ENCODE data around the gene ZNF705A. TPM values are rescaled to one million over a fixed set of nuclear protein-coding genes. Genes with fewer than 3 reads are reported as not detected.
"Not testable (repeated sequence)": the region's sequence is repeated elsewhere in the genome, so short reads cannot be mapped to it uniquely, and the experiment has no call there.

Gene ZNF705A
- total RNA-seq, 1 donor from 2014 or later, result not detected

DNA sequence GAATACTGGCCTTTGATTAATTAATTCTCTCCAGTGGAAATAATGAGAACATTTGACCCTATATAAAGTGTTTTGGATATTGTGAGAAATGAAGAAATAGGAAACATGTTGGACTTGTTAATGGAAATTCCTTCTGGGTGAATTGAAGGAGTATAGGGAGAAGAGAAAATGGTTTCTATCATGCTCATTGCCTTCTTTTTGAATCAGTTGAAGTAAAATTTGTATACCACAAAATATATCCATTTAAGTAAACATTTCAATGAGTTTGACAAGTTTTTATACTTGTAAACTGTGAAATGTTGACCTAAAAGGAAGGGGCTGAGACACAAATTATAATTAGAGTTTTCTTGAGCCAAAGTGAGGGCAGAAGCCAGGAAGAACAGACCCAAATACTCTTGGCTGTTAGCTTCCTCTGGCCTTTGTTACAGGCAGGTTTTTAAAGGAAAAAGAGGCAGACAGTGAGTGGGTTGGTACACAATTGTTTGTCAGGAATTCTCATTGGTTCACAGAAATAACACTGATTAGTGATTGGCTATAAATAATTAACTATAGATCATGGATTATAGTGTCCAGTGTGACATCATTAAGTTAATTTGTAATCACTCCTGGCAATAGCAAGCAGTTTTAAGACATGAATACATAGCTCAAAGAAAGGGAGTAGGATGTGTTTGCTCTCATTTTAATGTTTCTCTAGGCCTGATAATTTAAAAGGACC is 826 bp downstream of the ZNF705A start:
- TF ChIP-seq, protein P1, sequence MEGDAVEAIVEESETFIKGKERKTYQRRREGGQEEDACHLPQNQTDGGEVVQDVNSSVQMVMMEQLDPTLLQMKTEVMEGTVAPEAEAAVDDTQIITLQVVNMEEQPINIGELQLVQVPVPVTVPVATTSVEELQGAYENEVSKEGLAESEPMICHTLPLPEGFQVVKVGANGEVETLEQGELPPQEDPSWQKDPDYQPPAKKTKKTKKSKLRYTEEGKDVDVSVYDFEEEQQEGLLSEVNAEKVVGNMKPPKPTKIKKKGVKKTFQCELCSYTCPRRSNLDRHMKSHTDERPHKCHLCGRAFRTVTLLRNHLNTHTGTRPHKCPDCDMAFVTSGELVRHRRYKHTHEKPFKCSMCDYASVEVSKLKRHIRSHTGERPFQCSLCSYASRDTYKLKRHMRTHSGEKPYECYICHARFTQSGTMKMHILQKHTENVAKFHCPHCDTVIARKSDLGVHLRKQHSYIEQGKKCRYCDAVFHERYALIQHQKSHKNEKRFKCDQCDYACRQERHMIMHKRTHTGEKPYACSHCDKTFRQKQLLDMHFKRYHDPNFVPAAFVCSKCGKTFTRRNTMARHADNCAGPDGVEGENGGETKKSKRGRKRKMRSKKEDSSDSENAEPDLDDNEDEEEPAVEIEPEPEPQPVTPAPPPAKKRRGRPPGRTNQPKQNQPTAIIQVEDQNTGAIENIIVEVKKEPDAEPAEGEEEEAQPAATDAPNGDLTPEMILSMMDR (IDR thresholded peaks at IDR 0.05; ENCODE audit: insufficient read depth, low read length, poor library complexity, severe bottlenecking), result no peak
- Histone ChIP-seq H3K27me3 (ENCODE audit: control insufficient read depth, insufficient read depth, low read length) (no peaks in the 10 kb centered on the region), H3K36me3 (ENCODE audit: control insufficient read depth, insufficient read depth, low read length) (no peaks in the 10 kb centered on the region), H3K4me3 (ENCODE audit: low read depth, low read length) (no peak overlapping the region)
- DNase-seq (ENCODE audit: low read depth), result peak; percentile 58

DNA sequence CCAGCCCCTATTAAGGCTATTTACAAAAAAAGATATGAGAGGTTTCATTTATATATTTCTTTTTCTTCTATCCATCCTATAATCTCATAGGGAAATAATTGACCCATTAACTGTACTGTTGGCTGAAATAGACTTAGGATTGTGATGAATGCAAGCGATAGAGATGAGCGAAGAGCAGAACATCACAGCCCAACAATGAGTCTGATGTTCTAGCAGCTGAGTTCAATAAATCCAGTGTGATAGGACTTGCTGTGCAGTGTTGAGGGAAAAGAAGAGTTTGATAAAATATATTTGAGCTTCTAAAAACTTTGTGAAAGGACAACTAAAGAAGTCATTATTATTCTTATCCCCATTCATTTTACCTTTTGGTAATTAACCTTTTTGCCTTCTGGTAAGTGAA is 16.1 kb downstream of the ZNF705A start:
- not testable (repeated sequence) for H3K36me3 ChIP-seq (ENCODE audit: control insufficient read depth, insufficient read depth, low read length); H3K27me3 ChIP-seq (ENCODE audit: control insufficient read depth, insufficient read depth, low read length); DNase-seq (ENCODE audit: low read depth); H3K4me3 ChIP-seq (ENCODE audit: low read depth, low read length)

DNA sequence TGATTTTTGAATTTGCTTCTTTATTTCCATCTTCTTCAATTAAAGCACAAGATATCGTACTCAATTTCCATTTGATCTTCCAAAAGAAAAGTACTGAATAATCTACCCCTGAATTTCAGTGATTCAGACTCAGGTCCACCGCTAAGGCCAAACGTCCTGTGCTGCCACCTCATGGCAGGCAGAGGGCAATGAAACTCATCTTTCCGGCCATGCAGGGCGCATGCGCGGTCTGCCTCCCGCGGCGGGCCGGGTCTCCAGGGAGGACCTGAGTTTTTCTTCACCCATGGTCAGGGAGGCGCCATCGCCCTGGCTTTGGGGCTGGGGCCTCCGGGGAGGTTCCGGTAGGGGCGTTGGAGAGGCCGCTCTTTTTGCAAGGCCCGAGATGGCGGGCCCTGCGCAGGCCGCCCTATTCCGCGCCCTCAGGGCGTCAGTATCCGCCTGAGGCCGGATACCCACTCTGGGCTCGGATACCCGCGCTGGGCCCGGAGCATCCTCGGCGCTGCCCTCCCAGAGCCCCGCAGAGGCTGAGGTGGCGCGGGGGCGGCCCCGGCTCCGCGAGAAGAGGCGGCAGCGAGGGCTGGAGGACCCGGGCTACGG is 23.3 kb downstream of the ZNF705A start:
- peak overlapping the region; percentile 56 for H3K4me3 ChIP-seq (ENCODE audit: low read depth, low read length)
- H3K27me3 ChIP-seq (ENCODE audit: control insufficient read depth, insufficient read depth, low read length); DNase-seq (ENCODE audit: low read depth); H3K36me3 ChIP-seq (ENCODE audit: control insufficient read depth, insufficient read depth, low read length): not testable (repeated sequence)
- TF ChIP-seq, protein P1 (IDR thresholded peaks at IDR 0.05; ENCODE audit: insufficient read depth, low read length, poor library complexity, severe bottlenecking), result peak; percentile 54

DNA sequence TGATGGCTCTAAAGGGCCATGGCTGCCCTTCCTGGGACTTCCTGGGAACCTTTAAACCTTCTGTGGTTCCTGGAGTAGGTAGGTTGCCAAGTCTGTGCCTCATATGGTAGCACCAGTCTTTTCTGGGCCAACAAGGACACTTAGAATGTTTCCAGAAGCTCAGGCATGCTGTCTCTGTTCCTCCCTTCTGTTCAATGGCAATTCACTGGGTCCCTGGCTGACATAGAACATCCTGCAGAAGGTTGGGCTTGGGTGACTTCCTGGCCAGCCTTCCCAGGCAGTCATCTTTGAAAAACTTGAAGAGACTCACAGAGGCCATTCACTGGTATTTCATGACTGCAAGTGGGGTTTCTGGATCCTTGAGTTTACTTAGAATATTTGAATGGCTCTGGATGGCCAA is 24.5 kb downstream of the ZNF705A start:
- not testable (repeated sequence) for DNase-seq (ENCODE audit: low read depth); H3K4me3 ChIP-seq (ENCODE audit: low read depth, low read length); H3K36me3 ChIP-seq (ENCODE audit: control insufficient read depth, insufficient read depth, low read length); H3K27me3 ChIP-seq (ENCODE audit: control insufficient read depth, insufficient read depth, low read length)

DNA sequence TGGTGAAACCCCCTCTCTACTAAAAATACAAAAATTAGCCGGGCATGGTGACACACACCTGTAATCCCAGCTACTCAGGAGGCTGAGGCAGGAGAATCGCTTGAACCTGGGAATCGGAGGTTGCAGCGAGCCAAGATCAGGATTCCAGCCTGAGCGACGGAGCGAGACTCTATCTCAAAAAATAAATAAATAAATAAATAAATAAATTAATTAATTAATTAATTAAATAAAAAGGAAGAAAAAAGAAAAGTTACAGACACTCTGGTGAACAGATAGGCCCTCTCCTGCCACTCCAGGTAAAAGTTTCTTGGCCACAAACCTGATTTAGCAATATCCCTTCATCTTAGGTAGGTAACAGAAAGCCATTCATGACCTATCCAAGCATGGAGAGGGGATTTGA is 26.1 kb downstream of the ZNF705A start:
- not testable (repeated sequence) for H3K4me3 ChIP-seq (ENCODE audit: low read depth, low read length); H3K36me3 ChIP-seq (ENCODE audit: control insufficient read depth, insufficient read depth, low read length); H3K27me3 ChIP-seq (ENCODE audit: control insufficient read depth, insufficient read depth, low read length); DNase-seq (ENCODE audit: low read depth)

DNA sequence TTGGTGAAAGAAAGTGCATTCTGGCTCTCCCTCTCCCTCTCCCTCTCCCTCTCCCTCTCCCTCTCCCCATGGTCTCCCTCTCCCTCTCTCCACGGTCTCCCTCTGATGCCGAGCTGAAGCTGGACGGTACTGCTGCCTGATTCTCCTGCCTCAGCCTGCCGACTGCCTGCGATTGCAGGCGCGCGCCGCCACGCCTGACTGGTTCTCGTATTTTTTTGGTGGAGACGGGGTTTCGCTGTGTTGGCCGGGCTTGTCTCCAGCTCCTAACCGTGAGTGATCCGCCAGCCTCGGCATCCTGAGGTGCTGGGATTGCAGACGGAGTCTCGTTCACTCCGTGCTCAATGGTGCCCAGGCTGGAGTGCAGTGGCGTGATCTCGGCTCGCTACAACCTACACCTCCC is 26.5 kb downstream of the ZNF705A start:
- DNase-seq (ENCODE audit: low read depth); H3K27me3 ChIP-seq (ENCODE audit: control insufficient read depth, insufficient read depth, low read length); H3K36me3 ChIP-seq (ENCODE audit: control insufficient read depth, insufficient read depth, low read length); H3K4me3 ChIP-seq (ENCODE audit: low read depth, low read length): not testable (repeated sequence)

DNA sequence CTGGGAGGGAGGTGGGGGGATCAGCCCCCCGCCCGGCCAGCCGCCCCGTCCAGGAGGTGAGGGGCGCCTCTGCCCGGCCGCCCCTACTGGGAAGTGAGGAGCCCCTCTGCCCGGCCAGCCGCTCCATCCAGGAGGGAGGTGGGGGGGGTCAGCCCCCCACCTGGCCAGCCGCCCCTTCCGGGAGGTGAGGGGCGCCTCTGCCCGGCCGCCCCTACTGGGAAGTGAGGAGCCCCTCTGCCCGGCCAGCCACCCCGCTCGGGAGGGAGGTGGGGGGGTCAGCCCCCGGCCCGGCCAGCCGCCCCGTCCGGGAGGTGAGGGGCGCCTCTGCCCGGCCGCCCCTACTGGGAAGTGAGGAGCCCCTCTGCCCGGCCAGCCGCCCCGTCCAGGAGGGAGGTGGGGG is 27.4 kb downstream of the ZNF705A start:
- not testable (repeated sequence) for DNase-seq (ENCODE audit: low read depth)

DNA sequence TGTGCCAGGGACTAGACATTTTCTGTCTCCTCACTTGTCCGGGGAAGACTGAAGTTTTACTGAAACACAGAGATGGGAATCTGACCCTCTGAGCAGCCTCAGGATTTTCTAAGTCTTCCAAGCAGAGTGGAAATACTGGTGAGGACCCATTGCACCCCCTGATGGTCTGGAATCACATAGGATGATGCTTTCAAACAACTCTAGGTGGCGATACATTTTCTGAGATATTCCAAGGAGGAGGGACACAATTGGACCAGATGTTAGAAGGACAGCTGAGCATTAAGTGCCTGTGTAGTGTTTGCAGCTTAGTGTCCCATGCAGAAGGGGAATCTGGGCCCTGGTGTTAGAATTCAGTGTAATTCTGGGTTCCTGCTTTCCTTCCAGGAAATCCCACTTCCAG is 31.3 kb downstream of the ZNF705A start:
- not testable (repeated sequence) for H3K36me3 ChIP-seq (ENCODE audit: control insufficient read depth, insufficient read depth, low read length); DNase-seq (ENCODE audit: low read depth); H3K4me3 ChIP-seq (ENCODE audit: low read depth, low read length); H3K27me3 ChIP-seq (ENCODE audit: control insufficient read depth, insufficient read depth, low read length)

More for the DNA sequence above, 27.4 kb downstream of the ZNF705A start:
- not testable (repeated sequence) for H3K4me3 ChIP-seq (ENCODE audit: low read depth, low read length); H3K36me3 ChIP-seq (ENCODE audit: control insufficient read depth, insufficient read depth, low read length); H3K27me3 ChIP-seq (ENCODE audit: control insufficient read depth, insufficient read depth, low read length)

DNA sequence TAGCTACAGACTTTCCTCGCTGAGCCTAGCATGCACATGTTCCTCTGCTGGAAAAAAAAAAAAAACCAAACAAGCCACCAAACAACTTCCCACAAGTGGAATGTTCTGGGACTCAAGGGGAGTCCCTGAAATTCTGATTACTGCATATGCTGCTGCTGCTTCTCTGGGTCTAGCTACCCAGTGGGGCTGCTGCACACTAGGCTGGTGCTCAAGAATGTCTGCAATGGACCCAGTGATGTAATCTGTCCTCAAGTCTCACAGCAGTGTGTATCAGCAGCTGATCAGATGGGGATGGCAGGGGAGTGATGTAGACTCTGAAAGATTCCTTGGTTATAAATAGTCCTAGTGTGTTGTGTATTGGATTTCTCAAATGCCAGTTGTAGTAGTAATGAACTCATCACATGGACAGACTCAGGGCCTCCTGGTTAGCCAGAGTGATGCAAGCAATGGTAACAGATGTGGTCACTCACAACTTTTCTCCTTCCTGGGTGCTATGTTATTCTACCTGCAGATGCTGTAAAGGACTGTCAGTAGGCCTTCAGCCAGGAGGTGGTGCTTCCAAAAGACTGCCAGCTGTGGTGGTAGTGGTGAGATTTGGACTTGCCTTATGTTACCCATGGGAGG is 41.0 kb downstream of the ZNF705A start:
- not testable (repeated sequence) for H3K36me3 ChIP-seq (ENCODE audit: control insufficient read depth, insufficient read depth, low read length); H3K27me3 ChIP-seq (ENCODE audit: control insufficient read depth, insufficient read depth, low read length); H3K4me3 ChIP-seq (ENCODE audit: low read depth, low read length)
- DNase-seq (ENCODE audit: low read depth), result peak; percentile 12

DNA sequence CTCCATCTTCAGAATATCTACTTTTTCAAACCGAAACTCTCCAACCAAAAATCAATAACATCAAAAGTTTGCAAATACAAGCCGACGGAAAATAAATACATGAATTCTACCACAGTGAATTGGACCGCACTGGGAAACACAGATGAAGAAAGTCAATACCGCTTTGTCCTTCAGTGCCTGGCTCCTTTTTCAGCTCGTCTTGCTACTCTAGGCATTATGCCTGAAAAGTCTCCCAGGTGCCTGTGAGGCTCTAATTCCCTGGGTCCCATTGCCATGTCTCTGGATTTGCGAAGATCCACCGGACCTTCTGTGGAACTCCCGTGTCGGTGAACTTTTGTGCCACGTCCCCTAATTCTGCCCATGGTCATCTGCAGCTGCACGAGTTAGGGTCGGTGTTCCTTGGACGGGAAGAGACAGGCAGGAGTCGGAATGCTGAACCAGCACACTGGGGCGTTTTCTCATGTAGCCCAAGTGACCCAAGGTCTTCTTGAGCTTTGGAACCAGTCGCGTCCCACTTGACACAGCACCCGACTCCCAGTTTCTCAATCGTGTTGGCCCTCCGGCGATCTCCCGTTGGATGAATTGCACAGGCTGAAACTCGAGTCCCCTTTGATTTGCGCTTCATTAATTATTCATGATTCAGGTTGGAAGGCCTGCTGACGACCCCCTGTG is 62.0 kb downstream of the ZNF705A start:
- not testable (repeated sequence) for H3K27me3 ChIP-seq (ENCODE audit: control insufficient read depth, insufficient read depth, low read length); H3K36me3 ChIP-seq (ENCODE audit: control insufficient read depth, insufficient read depth, low read length); DNase-seq (ENCODE audit: low read depth)

DNA sequence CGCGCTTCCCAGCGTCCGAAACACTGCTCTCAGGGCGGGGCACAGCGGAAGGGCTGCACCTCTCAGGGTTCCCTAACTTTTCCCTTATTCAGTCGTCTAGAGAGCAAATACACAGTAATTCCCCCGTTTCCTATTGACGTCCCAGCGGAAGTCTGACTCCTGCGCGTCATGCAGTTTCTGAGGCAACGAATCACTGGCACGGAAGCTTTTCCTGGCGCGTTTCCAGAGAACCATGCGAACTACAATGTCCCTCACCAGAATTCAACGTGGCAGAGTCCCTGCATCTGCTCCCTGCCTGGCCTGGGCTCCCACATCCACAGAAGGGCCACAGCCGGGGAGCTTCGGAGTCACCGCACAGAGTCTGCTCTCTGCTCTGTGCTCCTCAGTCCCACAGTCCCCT is 64.6 kb downstream of the ZNF705A start:
- not testable (repeated sequence) for H3K36me3 ChIP-seq (ENCODE audit: control insufficient read depth, insufficient read depth, low read length); DNase-seq (ENCODE audit: low read depth); H3K27me3 ChIP-seq (ENCODE audit: control insufficient read depth, insufficient read depth, low read length); H3K4me3 ChIP-seq (ENCODE audit: low read depth, low read length)

More for the DNA sequence above, 62.0 kb downstream of the ZNF705A start:
- H3K4me3 ChIP-seq (ENCODE audit: low read depth, low read length), result not testable (repeated sequence)

DNA sequence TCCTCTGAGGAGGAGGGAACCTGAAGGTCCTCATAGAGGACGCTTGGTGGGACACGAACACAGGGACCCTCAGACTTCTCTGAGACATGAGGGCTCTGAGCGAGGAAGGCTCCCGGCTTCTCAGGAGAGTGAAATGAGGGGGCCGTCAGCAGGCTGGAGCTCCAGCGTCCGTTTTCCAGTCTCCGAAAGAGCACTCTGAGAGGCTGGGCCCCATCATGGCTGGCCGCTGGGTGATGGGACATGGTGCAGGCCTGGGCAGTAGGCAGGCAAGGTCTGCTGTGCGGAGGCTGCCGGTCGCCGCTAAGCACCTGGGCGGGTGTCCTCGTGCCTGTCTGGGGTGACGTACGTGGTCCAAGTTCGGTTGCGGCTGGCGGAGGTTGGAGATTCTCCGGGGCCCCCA is 65.0 kb downstream of the ZNF705A start:
- H3K27me3 ChIP-seq (ENCODE audit: control insufficient read depth, insufficient read depth, low read length), result not testable (repeated sequence)

More for the DNA sequence above, 65.0 kb downstream of the ZNF705A start:
- H3K36me3 ChIP-seq (ENCODE audit: control insufficient read depth, insufficient read depth, low read length); H3K4me3 ChIP-seq (ENCODE audit: low read depth, low read length); DNase-seq (ENCODE audit: low read depth): not testable (repeated sequence)
